ENCODE data around the gene STX8.

STX8 gene

GRCh38 chr17:9529033-9529700, 46.5 kb downstream of the STX8 start:
- DNase-seq (ENCODE audit: low spot score): peak; percentile 55
- in situ Hi-C loops (cut with MboI; ENCODE audit: low sequenced_read_pairs, unreplicated experiment): loop anchor here (25.0 kb wide), 1 partner anchor 517 kb away; the partner anchor contains the start of gene NTN1
- TF ChIP-seq, protein P1, sequence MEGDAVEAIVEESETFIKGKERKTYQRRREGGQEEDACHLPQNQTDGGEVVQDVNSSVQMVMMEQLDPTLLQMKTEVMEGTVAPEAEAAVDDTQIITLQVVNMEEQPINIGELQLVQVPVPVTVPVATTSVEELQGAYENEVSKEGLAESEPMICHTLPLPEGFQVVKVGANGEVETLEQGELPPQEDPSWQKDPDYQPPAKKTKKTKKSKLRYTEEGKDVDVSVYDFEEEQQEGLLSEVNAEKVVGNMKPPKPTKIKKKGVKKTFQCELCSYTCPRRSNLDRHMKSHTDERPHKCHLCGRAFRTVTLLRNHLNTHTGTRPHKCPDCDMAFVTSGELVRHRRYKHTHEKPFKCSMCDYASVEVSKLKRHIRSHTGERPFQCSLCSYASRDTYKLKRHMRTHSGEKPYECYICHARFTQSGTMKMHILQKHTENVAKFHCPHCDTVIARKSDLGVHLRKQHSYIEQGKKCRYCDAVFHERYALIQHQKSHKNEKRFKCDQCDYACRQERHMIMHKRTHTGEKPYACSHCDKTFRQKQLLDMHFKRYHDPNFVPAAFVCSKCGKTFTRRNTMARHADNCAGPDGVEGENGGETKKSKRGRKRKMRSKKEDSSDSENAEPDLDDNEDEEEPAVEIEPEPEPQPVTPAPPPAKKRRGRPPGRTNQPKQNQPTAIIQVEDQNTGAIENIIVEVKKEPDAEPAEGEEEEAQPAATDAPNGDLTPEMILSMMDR (IDR thresholded peaks at IDR 0.05; ENCODE audit: borderline replicate concordance, control extremely low read depth, extremely low read depth, insufficient read depth, missing control alignments): no peak

DNA sequence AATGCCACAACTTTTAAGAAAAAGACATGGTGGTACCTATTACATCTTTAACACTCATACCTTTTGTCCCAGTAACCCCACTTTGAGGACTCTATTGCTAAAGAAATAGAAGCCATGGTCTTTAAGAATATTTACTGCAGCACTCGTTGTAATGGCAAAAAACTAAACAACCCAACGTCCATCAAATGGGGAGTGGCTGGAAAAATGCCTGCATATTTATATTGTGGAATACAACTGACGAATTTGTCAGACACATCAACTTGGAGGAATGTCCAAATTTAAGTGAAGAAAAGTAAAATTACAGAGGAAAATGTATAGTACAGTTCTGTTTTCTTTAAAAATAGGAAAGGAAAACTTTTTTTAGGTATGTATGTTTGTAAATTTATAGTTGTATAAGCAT, 47.8 kb downstream of the STX8 start:
- no peak for DNase-seq (ENCODE audit: low spot score)
- TF ChIP-seq, protein P1 (IDR thresholded peaks at IDR 0.05; ENCODE audit: borderline replicate concordance, control extremely low read depth, extremely low read depth, insufficient read depth, missing control alignments): no peak
- in situ Hi-C loops (cut with MboI; ENCODE audit: low sequenced_read_pairs, unreplicated experiment): loop anchor here (25.0 kb wide), 1 partner anchor 515 kb away; the partner anchor contains the start of gene NTN1

GRCh38 chr17:9522074-9522473, 53.5 kb downstream of the STX8 start:
- TF ChIP-seq, protein P1 (IDR thresholded peaks at IDR 0.05; ENCODE audit: borderline replicate concordance, control extremely low read depth, extremely low read depth, insufficient read depth, missing control alignments): peak; percentile 38
- DNase-seq (ENCODE audit: low spot score): peak; percentile 56
- in situ Hi-C loops (cut with MboI; ENCODE audit: low sequenced_read_pairs, unreplicated experiment): no loop called here

DNA sequence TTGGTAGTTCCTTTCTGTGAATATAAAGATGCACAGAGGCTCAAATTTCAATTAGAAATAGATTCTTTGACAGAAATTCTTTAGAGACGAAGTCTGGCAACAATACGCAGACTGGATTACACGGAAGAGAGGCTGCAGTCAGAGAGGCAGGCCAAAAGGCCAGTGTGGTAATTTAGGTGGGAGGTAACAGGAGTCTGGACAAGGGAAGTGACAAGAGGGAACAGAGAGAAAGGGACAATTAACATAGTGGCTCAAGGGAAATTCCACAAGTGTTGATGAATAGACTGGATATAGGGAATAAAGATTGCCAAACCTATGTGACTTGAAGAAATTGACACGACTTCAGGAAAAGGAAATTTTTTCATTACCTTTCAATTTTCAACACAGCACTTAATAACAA, 54.6 kb downstream of the STX8 start:
- TF ChIP-seq, protein P1 (IDR thresholded peaks at IDR 0.05; ENCODE audit: borderline replicate concordance, control extremely low read depth, extremely low read depth, insufficient read depth, missing control alignments): no peak
- in situ Hi-C loops (cut with MboI; ENCODE audit: low sequenced_read_pairs, unreplicated experiment): no loop called here

GRCh38 chr17:9520649-9521048, 55.0 kb downstream of the STX8 start:
- in situ Hi-C loops (cut with MboI; ENCODE audit: low sequenced_read_pairs, unreplicated experiment): no loop called here
- no peak for DNase-seq (ENCODE audit: low spot score)
- TF ChIP-seq, protein P1 (IDR thresholded peaks at IDR 0.05; ENCODE audit: borderline replicate concordance, control extremely low read depth, extremely low read depth, insufficient read depth, missing control alignments): no peak

More for the DNA sequence above, 54.6 kb downstream of the STX8 start:
- no peak for DNase-seq (ENCODE audit: low spot score)

GRCh38 chr17:9519583-9520272, 55.9 kb downstream of the STX8 start:
- DNase-seq (ENCODE audit: low spot score): no peak
- TF ChIP-seq, protein P1 (IDR thresholded peaks at IDR 0.05; ENCODE audit: borderline replicate concordance, control extremely low read depth, extremely low read depth, insufficient read depth, missing control alignments): no peak
- in situ Hi-C loops (cut with MboI; ENCODE audit: low sequenced_read_pairs, unreplicated experiment): loop anchor here (10.0 kb wide), 1 partner anchor 115 kb away; no protein-coding TSS in a partner anchor
